HG02759 (cell line): ENCODE data around the gene COL25A1.

Source experiments
- ATAC-seq: cut with Tn5 transposase; IDR thresholded peaks from one replicate; pipeline ENCODE4 v1.9.1; 2021; ENCODE audit warnings: mild to moderate bottlenecking, moderate library complexity; ENCODE audit not compliant: unreplicated experiment

Gene COL25A1

GRCh38 chr4:108831291-108831690 is 471.2 kb downstream of the COL25A1 start:
- ATAC-seq, result no peak

GRCh38 chr4:108830509-108831244 is 471.8 kb downstream of the COL25A1 start:
- peak; percentile 48 for ATAC-seq

GRCh38 chr4:108829966-108830492 is 472.4 kb downstream of the COL25A1 start:
- no peak for ATAC-seq

- ATAC-seq, result no peak
These were observed 473.8 kb downstream of the COL25A1 start for GRCh38 chr4:108828620-108829019.

- no peak for ATAC-seq
These were observed 476.7 kb downstream of the COL25A1 start for GRCh38 chr4:108825737-108826136.

- ATAC-seq, result no peak
These were observed 481.0 kb downstream of the COL25A1 start for GRCh38 chr4:108821351-108821930.

- no peak for ATAC-seq
These were observed 481.7 kb downstream of the COL25A1 start for GRCh38 chr4:108820492-108821350.

GRCh38 chr4:108814326-108814725 is 488.1 kb downstream of the COL25A1 start:
- ATAC-seq, result no peak

- no peak for ATAC-seq
These were observed 489.2 kb downstream of the COL25A1 start for GRCh38 chr4:108813261-108813660.

GRCh38 chr4:108811486-108811885 is 491.0 kb downstream of the COL25A1 start:
- ATAC-seq, result no peak

GRCh38 chr4:108810087-108810486 is 492.4 kb downstream of the COL25A1 start:
- no peak for ATAC-seq

- no peak for ATAC-seq
These were observed 497.7 kb downstream of the COL25A1 start for GRCh38 chr4:108804648-108805273.

- no peak for ATAC-seq
These were observed 503.2 kb downstream of the COL25A1 start for GRCh38 chr4:108799306-108799705.

- no peak for ATAC-seq
These were observed 506.3 kb downstream of the COL25A1 start for GRCh38 chr4:108796173-108796572.

GRCh38 chr4:108795733-108796132 is 506.7 kb downstream of the COL25A1 start:
- ATAC-seq, result no peak

GRCh38 chr4:108794136-108794535 is 508.3 kb downstream of the COL25A1 start:
- no peak for ATAC-seq

GRCh38 chr4:108793415-108793814 is 509.0 kb downstream of the COL25A1 start:
- ATAC-seq, result no peak

GRCh38 chr4:108788731-108789130 is 513.7 kb downstream of the COL25A1 start:
- no peak for ATAC-seq

GRCh38 chr4:108787724-108788123 is 514.7 kb downstream of the COL25A1 start:
- no peak for ATAC-seq

- no peak for ATAC-seq
These were observed 515.4 kb downstream of the COL25A1 start for GRCh38 chr4:108787106-108787505.

GRCh38 chr4:108786351-108786750 is 516.1 kb downstream of the COL25A1 start:
- ATAC-seq, result no peak
